GM19035 (cell line): ENCODE results near the gene FGF1.

Source experiments
- ATAC-seq: cut with Tn5 transposase; IDR thresholded peaks from one replicate; pipeline ENCODE4 v1.9.1; 2021; ENCODE audit not compliant: unreplicated experiment

The FGF1 gene

DNA sequence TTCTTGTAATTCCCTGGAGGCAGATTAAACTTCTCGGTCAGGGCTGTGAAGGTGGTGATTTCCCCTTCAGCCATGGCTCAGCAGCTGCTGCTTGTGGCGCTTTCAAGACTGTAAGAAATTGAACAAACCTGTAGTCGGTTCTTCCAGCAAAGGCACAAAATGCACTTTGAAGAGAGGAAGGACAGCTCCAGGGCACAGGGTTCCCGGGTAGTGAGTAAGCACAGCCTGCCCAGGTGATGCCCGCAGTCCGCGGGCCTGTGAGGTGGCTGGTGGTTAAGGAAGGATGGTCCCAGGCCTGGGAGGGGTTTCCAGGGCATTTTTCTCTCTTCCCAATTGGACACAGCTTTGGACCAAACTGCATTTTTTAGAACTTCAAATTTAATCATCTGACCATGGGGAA lies 71.8 kb downstream of the FGF1 start:
- no peak for ATAC-seq

DNA sequence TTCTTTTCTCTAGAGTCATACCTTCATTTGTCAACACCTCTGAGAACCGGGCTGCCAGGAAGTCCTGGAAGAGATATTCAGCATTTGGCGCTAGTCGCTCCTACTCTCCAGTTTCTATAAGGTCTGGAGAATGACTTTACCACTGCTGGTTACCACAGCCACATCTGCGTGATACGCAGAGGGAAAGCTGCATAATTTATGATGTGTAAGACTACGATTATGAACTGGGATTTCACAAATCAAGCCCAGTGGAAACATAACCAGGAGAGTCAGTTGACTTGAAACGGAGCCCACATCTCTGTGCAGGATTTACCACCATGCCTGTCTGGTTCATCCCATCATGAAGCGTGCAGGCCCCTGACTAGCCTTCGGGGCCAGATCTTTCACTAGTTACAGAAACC lies 72.6 kb downstream of the FGF1 start:
- no peak for ATAC-seq

DNA sequence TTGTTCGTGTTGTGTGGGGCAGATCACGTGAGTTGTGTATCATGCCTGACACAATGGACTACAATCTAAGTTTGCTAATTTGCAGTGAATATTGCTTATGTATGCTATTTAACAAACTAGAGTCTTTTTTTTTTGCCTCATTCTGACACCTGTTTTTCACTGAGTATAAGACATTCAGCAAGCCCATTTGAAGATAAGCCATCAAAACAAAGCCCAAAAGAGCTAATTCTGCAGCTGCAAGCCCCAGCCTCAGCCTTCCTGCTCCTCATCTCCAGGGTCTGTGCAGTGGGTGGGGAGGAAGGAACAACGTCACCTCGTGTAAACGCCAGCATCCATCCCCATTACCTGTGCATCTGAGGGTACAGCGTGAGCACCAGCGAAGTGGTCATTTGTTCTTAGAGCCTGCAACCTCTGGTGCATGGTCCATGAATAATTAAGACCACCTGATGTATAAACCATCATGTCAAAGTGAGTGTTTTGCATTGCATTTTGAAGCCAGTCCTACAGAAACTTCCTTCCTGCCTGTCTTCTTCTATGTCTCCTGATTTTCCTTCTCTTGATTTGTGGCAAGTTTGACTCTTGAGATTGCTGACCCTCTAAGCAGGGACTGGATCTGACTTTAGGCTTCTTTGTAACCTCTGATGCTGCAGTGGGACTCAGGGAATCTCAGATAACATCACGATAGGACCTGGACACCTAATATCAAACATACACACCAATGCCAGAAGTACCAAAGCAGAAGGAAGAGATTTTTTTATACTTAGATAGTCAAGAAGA lies 73.2 kb downstream of the FGF1 start:
- ATAC-seq, result no peak

DNA sequence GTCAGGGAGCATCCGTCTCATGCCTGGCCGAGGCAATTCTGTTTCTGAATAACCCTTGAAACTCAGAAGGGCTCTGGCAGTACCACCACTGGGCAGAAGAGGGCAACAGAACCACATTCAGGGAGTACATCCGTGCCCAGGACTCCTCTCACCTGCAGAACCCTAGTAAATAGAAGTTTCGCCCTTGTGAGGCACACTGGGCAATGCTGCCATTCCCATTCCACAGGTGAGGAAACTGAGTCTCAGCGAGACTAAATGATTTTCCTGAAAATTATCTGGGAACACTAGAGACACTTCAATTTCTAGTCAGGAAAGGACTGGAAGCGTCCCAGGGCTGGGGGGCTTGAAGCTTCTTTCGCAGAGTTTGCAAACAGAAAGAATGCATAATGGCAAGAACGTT lies 74.7 kb downstream of the FGF1 start:
- ATAC-seq, result peak; percentile 92

DNA sequence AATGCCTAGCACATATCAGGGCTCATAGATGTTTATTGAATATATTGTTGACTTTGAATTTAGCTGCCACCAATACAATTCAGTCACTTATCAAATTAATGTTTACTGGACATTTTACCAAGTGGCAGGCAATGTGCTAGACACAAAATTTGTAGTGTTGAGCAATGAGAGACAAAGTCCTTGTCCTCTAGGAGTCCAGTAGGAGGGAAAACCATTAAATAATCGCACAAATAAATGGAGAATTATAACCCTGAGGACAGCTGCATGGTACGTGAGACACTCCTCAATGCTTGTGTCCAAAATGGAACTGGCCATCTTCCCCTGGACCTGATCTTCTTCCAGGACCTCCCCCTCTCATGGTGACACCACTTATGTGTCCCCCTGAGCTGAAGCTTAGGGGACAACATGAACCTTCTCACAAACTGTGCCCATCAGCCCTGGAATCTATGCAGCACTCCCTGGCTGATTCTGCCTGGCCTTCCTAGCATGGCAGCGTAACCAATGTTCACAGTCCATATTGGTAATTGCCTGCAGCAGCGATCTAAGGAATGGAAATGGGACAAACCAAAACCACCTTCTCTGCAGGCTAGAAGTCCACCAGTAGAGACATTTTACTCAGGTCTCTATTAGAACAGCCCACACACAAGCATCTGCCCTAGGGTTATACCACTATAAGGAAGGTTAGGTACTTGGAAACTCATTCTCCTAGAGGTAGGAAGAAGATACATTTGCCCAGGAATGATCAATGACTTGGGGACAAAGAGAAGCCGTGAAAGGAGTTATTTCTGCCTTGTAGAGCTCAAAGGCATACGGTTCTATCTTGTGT lies 75.5 kb downstream of the FGF1 start:
- no peak for ATAC-seq

DNA sequence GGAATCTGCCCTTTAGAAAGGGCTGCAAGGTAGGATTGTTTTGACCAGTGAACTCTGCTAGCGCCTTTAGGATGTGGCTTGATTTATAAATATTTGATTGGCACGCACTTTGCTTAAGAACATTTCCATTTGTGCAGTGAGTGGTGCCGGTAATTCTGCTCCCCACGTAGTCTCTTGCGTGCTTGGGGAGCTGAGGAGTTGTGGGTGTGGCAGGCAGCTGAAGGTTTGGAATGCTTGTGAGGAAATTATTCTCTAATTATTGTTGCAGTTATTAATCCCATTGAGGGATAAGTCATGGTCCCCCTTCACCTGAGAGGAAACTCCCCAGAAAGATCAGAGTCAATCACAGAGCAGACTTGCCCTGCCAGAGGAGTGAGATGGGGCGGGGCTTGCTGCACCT lies 76.7 kb downstream of the FGF1 start:
- ATAC-seq, result no peak

DNA sequence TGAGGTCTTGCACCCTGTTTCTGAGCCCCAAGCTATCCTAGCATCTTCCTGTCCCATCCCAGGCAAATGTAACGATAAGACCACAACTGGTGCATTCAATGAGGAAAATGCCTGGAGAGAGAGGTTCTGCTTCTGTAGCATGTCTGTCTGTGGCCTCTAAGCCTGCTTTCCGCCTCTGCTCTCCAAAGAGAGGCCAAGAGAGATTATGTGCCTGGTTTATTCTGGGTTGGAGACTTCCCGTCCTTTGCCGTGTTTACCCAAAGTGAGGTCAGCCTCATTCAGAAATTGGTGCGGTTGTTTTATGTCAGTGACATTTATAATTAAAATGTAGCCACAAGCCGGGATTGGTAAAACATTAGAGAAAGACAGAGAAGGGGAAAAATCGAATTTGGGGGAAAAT lies 77.8 kb downstream of the FGF1 start:
- no peak for ATAC-seq

DNA sequence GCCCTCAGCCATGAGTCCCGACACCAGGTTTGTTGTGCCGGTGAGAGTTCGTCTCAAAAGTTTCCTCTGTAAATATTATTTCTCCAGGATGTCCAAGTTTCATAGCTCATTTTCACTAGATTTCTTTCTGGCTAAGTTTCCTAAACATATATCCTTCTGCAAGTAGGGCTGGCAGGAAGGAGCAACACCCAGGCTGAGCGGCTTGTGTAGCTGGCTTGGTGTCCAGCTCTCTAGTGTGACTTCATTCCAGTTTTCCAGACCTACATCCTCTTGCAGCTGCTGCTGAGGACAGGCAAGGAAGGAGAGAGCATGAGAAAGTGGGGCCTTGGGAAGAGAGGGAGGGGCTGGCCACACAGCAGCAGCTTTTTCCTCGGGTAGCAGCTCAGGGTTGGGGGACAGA lies 80.3 kb downstream of the FGF1 start:
- ATAC-seq, result no peak

DNA sequence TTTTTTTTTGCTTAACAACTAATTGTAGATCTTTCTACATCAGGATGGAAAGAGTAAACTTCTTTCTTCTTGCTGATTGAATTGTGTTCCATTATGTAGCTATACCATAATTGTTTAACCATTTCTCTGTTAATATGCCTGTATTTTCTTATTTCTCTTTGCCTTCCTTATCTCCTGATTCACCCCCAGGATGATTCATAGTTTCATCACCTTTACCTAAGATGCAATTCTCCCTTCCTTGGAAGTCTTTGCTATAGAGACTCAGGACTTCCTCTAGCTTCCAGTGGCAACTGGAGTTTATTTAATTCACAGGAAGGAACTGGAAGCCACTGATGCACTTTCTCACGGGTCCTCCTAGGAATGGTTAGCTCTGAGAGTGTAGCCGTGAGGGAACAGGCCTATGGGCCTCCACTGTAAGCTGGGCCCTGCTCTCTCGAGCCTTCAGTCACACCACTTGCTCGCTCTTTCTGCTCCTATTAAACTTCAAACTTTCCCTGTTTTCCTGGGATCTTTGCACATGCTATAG lies 83.1 kb downstream of the FGF1 start:
- ATAC-seq, result no peak

DNA sequence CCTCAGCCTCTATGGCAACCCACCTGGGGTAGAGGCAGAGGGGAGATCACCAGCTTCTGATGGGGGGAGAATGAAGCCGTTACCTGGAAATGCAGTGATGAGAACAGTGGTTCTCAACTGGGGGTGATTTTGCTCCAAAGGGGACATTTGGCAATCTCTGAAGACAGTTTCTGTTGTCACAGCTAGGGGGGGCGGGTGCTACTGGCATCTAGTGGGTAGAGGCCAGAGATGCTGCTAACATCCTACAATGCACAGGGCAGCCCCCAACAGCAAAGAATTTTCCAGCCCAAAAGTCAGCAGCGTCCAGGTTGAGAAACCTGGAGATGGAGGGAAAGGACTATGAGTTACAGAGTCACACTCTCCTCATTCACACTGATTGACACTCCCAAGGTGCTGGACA lies 84.5 kb downstream of the FGF1 start:
- ATAC-seq, result no peak

DNA sequence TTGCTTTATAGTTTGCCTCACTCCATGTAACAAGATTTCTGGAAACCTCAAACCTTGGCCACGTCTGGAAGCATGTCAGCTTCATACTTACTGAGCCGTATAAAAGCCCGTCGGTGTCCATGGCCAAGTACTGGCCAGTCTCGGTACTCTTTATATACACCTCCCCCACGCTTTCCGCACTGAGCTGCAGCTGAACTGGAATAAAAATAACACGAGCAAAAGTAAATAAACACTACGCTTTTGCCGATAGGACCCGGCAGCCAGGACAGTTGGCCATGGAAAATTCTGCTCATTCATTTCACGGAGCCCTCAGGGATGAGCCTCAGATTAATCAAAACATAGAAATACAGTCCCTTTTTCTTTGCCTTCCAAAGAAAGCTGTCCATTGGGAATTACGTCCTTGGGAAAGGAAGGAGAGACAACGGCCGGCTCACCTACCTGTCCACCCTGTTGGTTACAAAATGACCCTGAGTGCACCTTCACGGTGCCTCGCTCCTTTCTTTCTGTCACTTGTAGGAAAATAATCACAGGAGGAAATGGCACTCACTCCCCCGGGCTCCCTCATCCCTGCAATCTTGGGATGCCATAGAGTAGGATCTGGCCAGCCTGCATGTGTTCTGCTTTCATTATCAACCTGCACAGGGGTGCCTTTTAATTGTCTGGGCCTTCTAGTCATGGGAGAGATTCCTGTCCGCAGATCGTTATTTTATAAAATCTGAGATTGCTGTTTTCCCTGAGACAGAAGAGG lies 85.1 kb downstream of the FGF1 start:
- no peak for ATAC-seq

DNA sequence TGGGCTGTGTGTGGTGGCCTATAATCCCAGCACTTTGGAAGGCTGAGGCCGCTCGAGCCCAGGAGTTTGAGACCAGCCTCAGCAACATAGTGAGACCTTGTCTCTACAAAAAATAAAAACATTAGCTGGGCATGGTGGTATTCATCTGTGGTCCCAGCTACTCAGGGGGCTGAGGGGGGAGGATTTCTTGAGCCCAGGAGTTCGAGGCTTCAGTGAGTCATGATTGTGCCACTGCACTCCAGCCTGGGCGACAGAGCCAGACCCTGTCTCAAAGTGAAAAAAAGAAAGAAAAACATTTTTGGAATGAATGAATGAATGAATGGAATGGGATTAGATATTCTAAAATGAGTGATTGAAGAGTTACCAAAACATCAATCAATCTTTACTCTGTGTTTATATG lies 85.8 kb downstream of the FGF1 start:
- ATAC-seq, result no peak

DNA sequence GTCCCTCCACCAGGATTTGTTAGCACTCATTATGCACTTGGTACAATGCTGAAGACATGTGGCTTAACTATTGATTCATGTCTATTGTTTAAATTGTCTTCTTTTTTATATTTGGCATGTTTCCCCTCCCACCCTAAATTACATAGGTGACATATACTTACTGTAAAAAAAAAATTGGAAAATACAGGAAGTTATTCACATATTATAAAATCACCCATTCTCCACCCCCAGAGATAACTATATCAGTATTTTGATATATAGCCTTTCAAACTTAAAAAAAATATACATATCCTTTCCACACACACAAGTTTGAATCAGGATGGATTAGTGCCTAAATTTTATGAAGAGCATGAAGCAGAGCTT lies 87.6 kb downstream of the FGF1 start:
- no peak for ATAC-seq

DNA sequence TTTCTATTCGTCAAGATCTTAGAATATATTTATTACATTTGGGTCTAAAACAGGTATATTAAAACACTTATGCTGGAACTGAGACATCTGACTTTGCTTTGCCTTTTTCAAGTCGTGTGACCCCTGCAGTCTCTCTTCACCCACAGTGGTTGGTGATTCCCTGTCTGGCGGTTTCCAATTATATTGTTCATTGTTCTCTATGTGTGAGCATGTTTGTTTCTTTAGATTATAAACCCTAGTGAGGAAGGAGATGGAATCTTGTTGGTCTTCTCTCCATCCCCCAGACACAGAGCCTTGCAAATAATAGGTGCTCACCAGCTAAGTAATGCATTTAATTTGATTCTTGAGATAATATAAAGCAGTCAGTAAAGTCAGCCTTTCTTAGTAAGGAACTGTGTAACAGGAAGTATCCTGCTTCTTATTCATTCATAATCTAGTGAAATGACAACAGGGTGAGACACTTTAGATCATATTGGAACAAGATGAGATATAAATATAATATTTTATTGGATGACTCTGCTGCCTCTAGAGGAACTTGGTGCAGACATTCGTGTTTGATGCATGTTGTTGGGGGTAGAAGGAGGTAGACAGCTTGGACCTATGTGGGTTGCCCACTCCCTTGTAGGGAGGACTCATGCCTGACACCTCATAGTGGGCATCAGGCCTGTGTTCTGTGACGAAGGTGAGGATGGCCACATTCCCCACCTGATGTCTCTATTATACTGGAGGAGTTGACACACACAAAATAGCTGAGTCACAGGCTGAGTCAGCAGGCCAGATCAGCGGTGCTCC lies 88.1 kb downstream of the FGF1 start:
- ATAC-seq, result no peak

DNA sequence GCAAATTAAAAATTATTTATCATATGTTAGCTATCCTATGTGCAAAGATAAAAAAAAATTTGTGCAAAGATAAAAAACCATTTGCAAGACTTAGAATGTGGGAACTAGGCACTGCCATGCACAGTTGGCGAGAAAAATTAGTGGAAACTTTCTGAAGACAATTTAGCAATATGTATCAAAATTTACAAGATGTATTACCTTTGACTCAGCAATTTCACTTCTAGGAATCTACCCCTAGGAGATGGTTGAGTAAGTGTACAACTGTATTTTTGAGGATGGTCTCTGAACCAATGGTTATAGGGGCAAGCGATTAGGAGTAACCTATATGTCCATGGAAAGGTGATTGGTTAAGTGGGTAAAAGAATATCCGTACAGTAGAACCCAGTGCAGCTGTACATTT lies 88.9 kb downstream of the FGF1 start:
- no peak for ATAC-seq

DNA sequence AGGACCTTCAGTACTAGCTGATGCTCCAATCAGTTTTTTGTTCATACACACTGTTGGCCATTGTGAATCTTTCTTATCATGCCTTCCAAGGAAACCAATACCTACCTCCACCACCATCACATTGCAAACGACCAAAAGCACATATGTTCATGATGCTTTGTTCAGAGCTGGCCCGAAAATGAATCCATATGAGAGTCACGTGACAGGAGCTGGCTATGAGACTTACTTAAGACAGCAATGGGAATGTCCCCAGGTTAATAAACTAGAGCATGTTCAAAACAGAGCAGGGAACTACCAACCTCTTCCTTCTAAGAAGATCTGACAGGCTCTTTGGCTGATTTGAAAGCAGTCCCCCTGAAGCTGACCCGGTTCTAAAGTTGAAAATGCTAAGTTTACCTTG lies 93.5 kb downstream of the FGF1 start:
- no peak for ATAC-seq

DNA sequence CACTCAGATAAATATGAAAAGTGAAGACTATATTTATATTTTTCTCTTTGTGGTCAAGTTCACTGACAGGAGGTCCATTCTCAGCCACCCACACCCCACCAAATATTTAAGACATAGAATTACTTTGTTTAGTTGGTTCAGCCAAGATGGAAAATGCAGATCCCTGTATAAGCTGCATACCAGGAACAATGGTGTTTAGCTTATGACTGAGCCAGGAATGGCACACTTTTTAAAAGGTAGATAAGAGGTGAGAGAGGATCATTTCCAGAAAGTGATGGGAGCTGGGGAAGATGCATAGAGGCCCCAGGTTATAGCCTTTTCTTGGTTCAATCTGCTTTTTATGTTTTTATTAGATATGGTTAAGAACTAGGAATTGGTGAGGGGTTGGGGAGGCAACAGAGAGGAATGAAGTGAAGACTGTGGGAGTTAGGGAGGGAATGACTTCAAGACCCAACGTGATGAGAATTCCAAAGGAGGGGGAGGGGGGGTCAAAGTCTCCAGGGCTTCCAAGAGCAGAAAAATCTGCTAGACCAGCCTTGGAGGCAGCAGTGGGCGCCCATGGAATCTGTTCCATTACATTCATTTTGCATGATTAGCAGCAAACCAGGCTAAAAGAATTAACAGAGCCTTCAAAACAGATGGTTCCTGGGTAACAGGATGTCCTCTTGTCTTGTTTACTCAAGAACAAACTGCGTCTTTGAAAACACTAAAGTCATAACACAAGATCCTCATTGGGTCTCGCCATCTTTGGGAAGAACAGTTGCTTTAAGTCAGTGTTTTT lies 95.2 kb downstream of the FGF1 start:
- no peak for ATAC-seq

DNA sequence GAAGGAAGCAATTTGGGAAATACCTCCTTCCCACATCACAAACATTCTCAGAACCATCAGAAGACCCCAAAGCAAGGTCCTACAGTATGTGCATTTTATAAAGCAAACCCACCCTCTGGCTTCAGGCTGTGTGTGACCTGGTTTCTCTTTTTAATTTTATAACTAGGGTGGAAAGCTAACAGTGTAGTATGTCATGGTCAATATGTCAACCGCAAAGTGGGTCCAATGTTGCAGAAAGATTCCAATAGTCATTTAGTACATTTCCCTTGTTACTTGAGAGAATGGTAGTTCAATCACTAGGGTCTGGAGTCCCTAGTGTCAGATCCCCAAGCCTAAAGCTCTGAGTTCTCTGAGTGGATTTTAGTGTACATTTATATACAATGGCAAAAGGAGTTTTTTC lies 96.2 kb downstream of the FGF1 start:
- ATAC-seq, result no peak

DNA sequence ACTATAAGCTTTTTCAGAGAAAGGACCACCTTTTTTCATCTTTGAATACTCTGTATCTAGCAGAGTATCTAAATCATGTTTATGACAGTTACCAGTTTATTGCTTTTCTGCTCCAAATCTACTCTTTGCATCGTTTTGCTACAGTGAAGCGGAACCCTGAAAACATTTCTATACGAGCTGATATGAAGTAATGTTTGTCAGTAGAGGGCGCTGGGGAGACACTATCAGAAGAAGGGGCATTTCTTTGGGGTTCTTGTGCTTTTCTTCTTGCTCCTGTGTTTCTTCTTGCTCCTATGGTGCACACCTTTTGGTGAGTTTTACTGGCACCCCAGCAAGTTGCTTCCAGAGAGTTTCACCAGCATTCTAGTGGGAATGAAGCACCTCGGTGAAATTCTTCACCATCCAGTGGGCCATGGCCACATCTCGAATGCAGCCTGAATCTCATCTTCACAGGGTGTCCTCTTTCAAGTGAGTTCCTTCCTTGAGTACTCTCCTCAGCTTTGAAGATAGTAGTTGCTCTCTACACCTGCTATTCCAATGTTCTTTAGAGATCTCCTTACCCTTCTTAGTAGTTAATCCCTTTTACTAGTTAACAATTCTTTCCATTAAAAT lies 98.4 kb downstream of the FGF1 start:
- ATAC-seq, result no peak

DNA sequence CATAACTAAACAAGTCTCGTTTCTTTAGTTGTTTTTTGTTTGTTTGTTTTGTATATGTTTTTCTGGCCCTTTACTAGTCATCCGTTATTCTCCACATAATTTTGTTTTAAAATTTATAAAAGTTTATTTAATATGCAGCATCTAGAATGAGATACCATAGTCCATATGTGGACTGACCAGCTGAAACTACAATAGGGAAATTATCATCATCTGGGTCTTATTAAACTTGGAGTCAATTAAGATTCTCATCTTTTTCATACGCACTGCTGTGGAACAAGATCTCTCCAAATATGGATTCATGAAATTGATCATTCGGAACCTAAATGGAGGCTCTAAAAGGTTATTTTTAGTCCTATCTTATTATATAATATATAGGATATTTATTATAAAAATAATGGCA lies 99.3 kb downstream of the FGF1 start:
- no peak for ATAC-seq
